ENCODE data around the gene RYR3.

DNA sequence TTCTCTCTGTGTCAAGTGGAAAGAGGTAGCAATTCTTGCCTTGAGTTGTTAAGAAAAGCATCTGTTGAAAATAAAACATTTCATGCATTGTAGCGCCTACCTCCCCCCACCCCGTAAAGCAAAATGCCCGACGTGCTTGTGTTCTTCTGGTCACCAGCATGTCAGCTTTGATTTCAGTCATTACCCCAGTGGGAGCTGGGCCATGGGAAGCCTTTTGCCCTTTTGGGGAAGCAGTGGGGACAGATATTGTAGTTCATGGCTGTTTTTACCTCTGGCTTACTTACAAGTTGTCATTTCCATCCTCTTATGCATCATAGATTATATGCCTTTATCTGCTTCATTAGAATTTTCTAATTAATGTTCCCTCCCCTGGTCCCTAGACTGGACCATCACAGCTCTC, 328.7 kb downstream of the RYR3 start:
- TF ChIP-seq, protein P1, sequence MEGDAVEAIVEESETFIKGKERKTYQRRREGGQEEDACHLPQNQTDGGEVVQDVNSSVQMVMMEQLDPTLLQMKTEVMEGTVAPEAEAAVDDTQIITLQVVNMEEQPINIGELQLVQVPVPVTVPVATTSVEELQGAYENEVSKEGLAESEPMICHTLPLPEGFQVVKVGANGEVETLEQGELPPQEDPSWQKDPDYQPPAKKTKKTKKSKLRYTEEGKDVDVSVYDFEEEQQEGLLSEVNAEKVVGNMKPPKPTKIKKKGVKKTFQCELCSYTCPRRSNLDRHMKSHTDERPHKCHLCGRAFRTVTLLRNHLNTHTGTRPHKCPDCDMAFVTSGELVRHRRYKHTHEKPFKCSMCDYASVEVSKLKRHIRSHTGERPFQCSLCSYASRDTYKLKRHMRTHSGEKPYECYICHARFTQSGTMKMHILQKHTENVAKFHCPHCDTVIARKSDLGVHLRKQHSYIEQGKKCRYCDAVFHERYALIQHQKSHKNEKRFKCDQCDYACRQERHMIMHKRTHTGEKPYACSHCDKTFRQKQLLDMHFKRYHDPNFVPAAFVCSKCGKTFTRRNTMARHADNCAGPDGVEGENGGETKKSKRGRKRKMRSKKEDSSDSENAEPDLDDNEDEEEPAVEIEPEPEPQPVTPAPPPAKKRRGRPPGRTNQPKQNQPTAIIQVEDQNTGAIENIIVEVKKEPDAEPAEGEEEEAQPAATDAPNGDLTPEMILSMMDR (IDR thresholded peaks at IDR 0.05) = no peak
- no peak for TF ChIP-seq EZH2 (IDR thresholded peaks at IDR 0.05; ENCODE audit: borderline replicate concordance, insufficient read depth, low read depth, low read length, poor library complexity, severe bottlenecking)
